Liver (tissue), 9 donors: ENCODE measurements around the gene CHID1. TPM values are rescaled to one million over a fixed set of nuclear protein-coding genes. Genes with fewer than 3 reads are reported as not detected.

Experiments used
- DNase-seq: peaks from one replicate; pipeline ENCODE4 v3.0.0-alpha.2; 2017; ENCODE audit warnings: low spot score
- H3K27ac ChIP-seq, 2 donors: one replicate each; pipeline ENCODE4 v1.7.0; 2013; ENCODE audit warnings: inconsistent platforms in 2 of 2, low read length in 2 of 2, control low read depth in 1 of 2, low read depth in 1 of 2, mild to moderate bottlenecking in 1 of 2
- H3K27me3 ChIP-seq, 4 donors: one replicate each; pipeline versions ENCODE4 v1.6.1 to v1.7.0; 2013; ENCODE audit warnings: low read length in 3 of 4, inconsistent platforms in 1 of 4, mild to moderate bottlenecking in 1 of 4, moderate library complexity in 1 of 4; ENCODE audit not compliant: control insufficient read depth in 4 of 4, insufficient read depth in 4 of 4
- H3K36me3 ChIP-seq, 4 donors: one replicate each; pipeline versions ENCODE4 v1.6.1 to v1.7.0; 2013; ENCODE audit warnings: low read length in 3 of 4, mild to moderate bottlenecking in 3 of 4, low read depth in 1 of 4, moderate library complexity in 1 of 4; ENCODE audit not compliant: control insufficient read depth in 4 of 4, insufficient read depth in 3 of 4
- H3K4me1 ChIP-seq, 4 donors: one replicate each; pipeline versions ENCODE4 v1.6.1 to v1.7.0; 2013; ENCODE audit warnings: low read length in 3 of 4, mild to moderate bottlenecking in 3 of 4, moderate library complexity in 1 of 4; ENCODE audit not compliant: control insufficient read depth in 4 of 4, insufficient read depth in 4 of 4
- H3K4me3 ChIP-seq, 3 donors: one replicate each; pipeline versions ENCODE4 v1.6.1 to v1.7.0; 2013; ENCODE audit warnings: low read length in 3 of 3, control low read depth in 1 of 3, low read depth in 1 of 3, mild to moderate bottlenecking in 1 of 3
- H3K9ac ChIP-seq, 2 donors: one replicate each; pipeline ENCODE4 v1.7.0; 2013; ENCODE audit warnings: low read length in 2 of 2, mild to moderate bottlenecking in 2 of 2, moderate library complexity in 2 of 2, control low read depth in 1 of 2, low read depth in 1 of 2
- H3K9me3 ChIP-seq, 4 donors: one replicate each; pipeline versions ENCODE4 v1.6.1 to v1.7.0; 2013; ENCODE audit warnings: low read length in 3 of 4; ENCODE audit not compliant: control insufficient read depth in 4 of 4
- EGR1 ChIP-seq, 2 donors: IDR thresholded peaks; 2 replicates each; pipeline ENCODE4 v1.6.1; 2016 to 2018; ENCODE audit warnings: antibody characterized with exemption in 2 of 2, low read depth in 2 of 2
- FOXA1 ChIP-seq: IDR thresholded peaks from 2 replicates; pipeline ENCODE4 v1.6.1; 2016; ENCODE audit warnings: antibody characterized with exemption
- FOXA2 ChIP-seq: IDR thresholded peaks from 2 replicates; pipeline ENCODE4 v1.6.1; 2016; ENCODE audit warnings: antibody characterized with exemption
- GABPA ChIP-seq, 2 donors: IDR thresholded peaks in 1 of 2; conservative IDR thresholded peaks in 1 of 2; 2 replicates each; pipeline ENCODE4 v1.6.1; 2016; ENCODE audit warnings: antibody characterized with exemption in 2 of 2, mild to moderate bottlenecking in 1 of 2, moderate library complexity in 1 of 2
- HNF4A ChIP-seq, 2 donors: conservative IDR thresholded peaks; 2 replicates each; pipeline ENCODE4 v1.6.1; 2016; ENCODE audit warnings: antibody characterized with exemption in 2 of 2, mild to moderate bottlenecking in 2 of 2
- HNF4G ChIP-seq: IDR thresholded peaks from 2 replicates; pipeline ENCODE4 v1.6.1; 2016; ENCODE audit warnings: antibody characterized with exemption
- JUND ChIP-seq, 2 donors: IDR thresholded peaks; 2 replicates each; pipeline ENCODE4 v1.6.1; 2016; ENCODE audit warnings: antibody characterized with exemption in 2 of 2
- NR2F2 ChIP-seq: IDR thresholded peaks from 2 replicates; pipeline ENCODE4 v1.6.1; 2016; ENCODE audit warnings: antibody characterized with exemption
- RXRA ChIP-seq, 2 donors: IDR thresholded peaks; 2 replicates each; pipeline ENCODE4 v1.6.1; 2017 to 2018; ENCODE audit warnings: antibody characterized with exemption in 2 of 2, mild to moderate bottlenecking in 1 of 2
- SP1 ChIP-seq: IDR thresholded peaks from 2 replicates; pipeline ENCODE4 v1.6.1; 2018; ENCODE audit warnings: antibody characterized with exemption, mild to moderate bottlenecking
- TAF1 ChIP-seq: conservative IDR thresholded peaks from 2 replicates; pipeline ENCODE4 v1.6.1; 2016; ENCODE audit warnings: antibody characterized with exemption, mild to moderate bottlenecking
- WGBS: extraction: QIAGEN DNeasy Blood & Tissue Kit; methylation state at CpG from one replicate; pipeline ENCODE4 v1.1.7; 2013; 5-methylcytosine and 5-hydroxymethylcytosine counted together
- polyA plus RNA-seq, 2 donors: library from polyadenylated mRNA; stranded (reverse) in 1 of 2; unstranded in 1 of 2; fragments of 200-250 nt in 1 of 2; fragments of >200 nt in 1 of 2; fragmentation: Nextera tagmentation in 1 of 2; extraction: Ambion mirVana in 1 of 2; gene quantifications; one replicate each; pipeline versions ENCODE4 v1.2.1 to v1.2.3, GENCODE V29; 2013 to 2015
- total RNA-seq, 2 donors: library from RNA; depleted of rRNA; stranded (reverse); fragments of >200 nt; gene quantifications; one replicate each; pipeline ENCODE4 v1.2.3, GENCODE V29; 2014
- TF ChIP-seq, protein P1 (sequence below): fragments of 150-350 bp; IDR thresholded peaks from 2 replicates; pipeline ENCODE4 v1.5.1; 2017; ENCODE audit warnings: improper control_type of control experiment, low read depth, low read length; ENCODE audit not compliant: missing input control
- TF ChIP-seq, protein P2 (sequence below): IDR thresholded peaks from 2 replicates; pipeline ENCODE4 v1.6.1; 2016; ENCODE audit warnings: antibody characterized with exemption
- TF ChIP-seq, protein P3 (sequence below): IDR thresholded peaks from 2 replicates; pipeline ENCODE4 v1.6.1; 2016; ENCODE audit warnings: antibody characterized with exemption
- TF ChIP-seq, protein P4 (sequence below): IDR thresholded peaks from 2 replicates; pipeline ENCODE4 v1.6.1; 2016; ENCODE audit warnings: antibody characterized with exemption
- donor health status: healthy.
- donor health status: healthy.
- donor health status: healthy.
- donor health status: healthy.
- donor health status: healthy.

CHID1 gene
- total and polyA plus RNA-seq, 4 donors, result 39.5 to 68.8 (median 59.1) TPM

DNA sequence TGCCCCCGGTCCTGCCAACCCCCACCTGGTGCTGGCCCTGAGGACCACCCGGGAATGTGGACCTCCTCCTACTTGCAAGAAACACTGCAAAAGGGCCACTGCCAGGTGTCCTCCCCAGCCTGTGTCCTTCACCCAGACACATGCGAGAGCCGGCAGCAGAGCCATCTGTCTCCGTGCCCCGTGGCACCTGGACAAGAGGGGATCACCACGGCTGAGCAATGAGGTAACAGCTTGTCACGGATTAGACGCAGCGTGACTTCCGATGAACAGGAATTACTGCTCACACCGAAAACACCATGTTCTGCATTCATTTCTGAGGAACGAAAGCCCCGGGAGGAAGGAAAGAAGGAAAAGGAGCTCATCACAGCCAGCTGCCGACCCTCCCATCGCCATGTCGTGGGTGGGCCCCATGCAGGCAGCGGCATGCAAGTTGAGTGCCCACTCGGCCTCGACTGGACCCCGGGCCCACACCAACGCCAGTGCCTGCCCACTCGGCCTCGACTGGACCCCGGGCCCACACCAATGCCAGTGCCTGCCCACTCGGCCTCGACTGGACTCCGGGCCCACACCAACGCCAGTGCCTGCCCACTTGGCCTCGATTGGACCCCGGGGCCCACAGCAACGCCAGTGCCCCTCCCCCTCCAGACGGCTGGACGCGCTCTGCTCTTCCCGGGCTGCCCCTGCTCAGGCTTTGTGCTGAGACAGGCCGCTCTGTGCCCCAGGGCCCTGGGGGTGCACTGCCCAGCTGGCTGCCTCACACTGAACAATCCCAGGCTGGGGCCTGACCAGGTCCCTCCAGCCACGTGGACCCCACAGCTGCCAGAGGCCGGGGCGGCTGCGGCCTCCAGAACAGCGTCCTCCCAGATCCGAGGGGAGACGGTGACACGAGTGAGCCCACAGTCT, 22.0 kb downstream of the CHID1 start:
- Histone ChIP-seq H3K27ac (no peak overlapping the region), H3K36me3 (peaks cover 3 to 35% (median 10%) of the 10 kb centered on the region in 4 donors), H3K27me3 (no peaks in the 10 kb centered on the region), H3K4me1 (no peaks in the 10 kb centered on the region), H3K9ac (no peak overlapping the region), H3K4me3 (no peak overlapping the region), H3K9me3 (no peaks in the 10 kb centered on the region)
- WGBS, result 91% methylated on average over 45 of the region's 45 CpGs
- TF ChIP-seq FOXA1 (no peak), EGR1 (IDR thresholded peaks at IDR 0.05; ENCODE audit: low read depth in 2 of 2) (no peak), FOXA2 (no peak), HNF4A (conservative IDR thresholded peaks at IDR 0.05) (no peak), JUND (IDR thresholded peaks at IDR 0.05) (no peak), NR2F2 (no peak), TAF1 (no peak), GABPA (IDR thresholded peaks at IDR 0.05 in 1 of 2, conservative IDR thresholded peaks at IDR 0.05 in 1 of 2) (no peak), SP1 (no peak), HNF4G (no peak)
- TF ChIP-seq, protein P1, sequence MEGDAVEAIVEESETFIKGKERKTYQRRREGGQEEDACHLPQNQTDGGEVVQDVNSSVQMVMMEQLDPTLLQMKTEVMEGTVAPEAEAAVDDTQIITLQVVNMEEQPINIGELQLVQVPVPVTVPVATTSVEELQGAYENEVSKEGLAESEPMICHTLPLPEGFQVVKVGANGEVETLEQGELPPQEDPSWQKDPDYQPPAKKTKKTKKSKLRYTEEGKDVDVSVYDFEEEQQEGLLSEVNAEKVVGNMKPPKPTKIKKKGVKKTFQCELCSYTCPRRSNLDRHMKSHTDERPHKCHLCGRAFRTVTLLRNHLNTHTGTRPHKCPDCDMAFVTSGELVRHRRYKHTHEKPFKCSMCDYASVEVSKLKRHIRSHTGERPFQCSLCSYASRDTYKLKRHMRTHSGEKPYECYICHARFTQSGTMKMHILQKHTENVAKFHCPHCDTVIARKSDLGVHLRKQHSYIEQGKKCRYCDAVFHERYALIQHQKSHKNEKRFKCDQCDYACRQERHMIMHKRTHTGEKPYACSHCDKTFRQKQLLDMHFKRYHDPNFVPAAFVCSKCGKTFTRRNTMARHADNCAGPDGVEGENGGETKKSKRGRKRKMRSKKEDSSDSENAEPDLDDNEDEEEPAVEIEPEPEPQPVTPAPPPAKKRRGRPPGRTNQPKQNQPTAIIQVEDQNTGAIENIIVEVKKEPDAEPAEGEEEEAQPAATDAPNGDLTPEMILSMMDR, result no peak
- TF ChIP-seq, protein P2, sequence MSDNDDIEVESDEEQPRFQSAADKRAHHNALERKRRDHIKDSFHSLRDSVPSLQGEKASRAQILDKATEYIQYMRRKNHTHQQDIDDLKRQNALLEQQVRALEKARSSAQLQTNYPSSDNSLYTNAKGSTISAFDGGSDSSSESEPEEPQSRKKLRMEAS, result no peak
- DNase-seq, result no peak

DNA sequence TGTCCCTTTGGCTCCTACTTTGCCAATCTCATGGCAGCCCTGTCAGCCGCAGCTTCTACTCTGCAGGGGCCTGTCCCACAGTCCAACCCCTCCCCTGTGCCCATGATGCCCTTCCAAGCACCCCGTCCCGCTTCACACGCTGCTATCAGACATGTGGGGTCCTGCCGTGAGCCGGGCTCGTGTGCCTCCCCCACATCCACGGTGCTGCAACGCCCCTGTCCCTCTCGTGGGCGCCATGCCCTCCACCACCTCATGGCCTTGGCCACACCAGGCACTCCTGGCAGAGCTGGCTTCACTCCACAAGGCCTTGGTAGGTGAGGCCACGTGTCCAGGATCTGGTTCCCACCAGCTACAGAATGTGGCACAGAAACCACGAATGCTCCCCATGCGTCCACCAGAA, 23.0 kb downstream of the CHID1 start:
- no peaks in the 10 kb centered on the region for H3K4me1 ChIP-seq
- peaks cover 3 to 41% (median 11%) of the 10 kb centered on the region in 4 donors for H3K36me3 ChIP-seq
- H3K9me3 ChIP-seq, result no peaks in the 10 kb centered on the region
- no peak overlapping the region for H3K4me3 ChIP-seq
- H3K27ac ChIP-seq, result no peak overlapping the region
- DNase-seq, result no peak
- TF ChIP-seq, protein P3, sequence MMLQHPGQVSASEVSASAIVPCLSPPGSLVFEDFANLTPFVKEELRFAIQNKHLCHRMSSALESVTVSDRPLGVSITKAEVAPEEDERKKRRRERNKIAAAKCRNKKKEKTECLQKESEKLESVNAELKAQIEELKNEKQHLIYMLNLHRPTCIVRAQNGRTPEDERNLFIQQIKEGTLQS, result no peak
- no peaks in the 10 kb centered on the region for H3K27me3 ChIP-seq
- H3K9ac ChIP-seq, result no peak overlapping the region
- WGBS, result 96% methylated on average over 14 of the region's 14 CpGs

DNA sequence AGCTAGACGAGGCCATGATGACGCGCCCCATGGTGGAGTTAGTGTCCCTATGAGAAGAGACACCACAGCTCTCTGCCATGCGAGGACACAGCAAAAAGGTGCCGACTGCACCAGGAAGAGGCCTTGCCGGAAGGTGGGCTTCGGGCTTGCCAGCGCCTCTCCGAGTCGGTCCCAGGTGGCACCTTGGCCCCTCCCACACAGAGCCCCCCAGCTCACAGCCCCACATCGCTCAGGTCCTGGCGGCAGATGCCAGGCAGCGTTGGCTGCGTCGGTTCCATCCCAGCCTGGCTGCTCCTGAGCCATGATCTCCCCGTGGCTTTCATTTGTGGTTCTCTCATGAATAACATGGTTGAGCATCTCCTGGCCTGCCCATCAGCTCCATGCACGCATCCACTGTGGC, 24.0 kb downstream of the CHID1 start:
- no peak for DNase-seq
- H3K36me3 ChIP-seq, result peaks cover 3 to 42% (median 14%) of the 10 kb centered on the region in 4 donors
- no peak for TF ChIP-seq EGR1 (IDR thresholded peaks at IDR 0.05; ENCODE audit: low read depth in 2 of 2)
- no peak for TF ChIP-seq NR2F2
- TF ChIP-seq FOXA1, result no peak
- TF ChIP-seq, protein P3, result no peak
- TF ChIP-seq RXRA (IDR thresholded peaks at IDR 0.05), result no peak
- TF ChIP-seq, protein P4, sequence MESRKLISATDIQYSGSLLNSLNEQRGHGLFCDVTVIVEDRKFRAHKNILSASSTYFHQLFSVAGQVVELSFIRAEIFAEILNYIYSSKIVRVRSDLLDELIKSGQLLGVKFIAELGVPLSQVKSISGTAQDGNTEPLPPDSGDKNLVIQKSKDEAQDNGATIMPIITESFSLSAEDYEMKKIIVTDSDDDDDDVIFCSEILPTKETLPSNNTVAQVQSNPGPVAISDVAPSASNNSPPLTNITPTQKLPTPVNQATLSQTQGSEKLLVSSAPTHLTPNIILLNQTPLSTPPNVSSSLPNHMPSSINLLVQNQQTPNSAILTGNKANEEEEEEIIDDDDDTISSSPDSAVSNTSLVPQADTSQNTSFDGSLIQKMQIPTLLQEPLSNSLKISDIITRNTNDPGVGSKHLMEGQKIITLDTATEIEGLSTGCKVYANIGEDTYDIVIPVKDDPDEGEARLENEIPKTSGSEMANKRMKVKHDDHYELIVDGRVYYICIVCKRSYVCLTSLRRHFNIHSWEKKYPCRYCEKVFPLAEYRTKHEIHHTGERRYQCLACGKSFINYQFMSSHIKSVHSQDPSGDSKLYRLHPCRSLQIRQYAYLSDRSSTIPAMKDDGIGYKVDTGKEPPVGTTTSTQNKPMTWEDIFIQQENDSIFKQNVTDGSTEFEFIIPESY, result no peak
- TF ChIP-seq TAF1, result no peak

More for the DNA sequence above, 24.0 kb downstream of the CHID1 start:
- Histone ChIP-seq H3K4me1 (no peaks in the 10 kb centered on the region), H3K4me3 (no peak overlapping the region), H3K9ac (no peak overlapping the region), H3K9me3 (no peaks in the 10 kb centered on the region), H3K27ac (no peak overlapping the region), H3K27me3 (no peaks in the 10 kb centered on the region)
- WGBS, result 98% methylated on average over 17 of the region's 17 CpGs
